Nasal cavity respiratory epithelium epithelial cell of viscerocranial mucosa (primary cell): ENCODE measurements around the gene SLC2A3. TPM values are rescaled to one million over a fixed set of nuclear protein-coding genes. Genes with fewer than 3 reads are reported as not detected.

Source experiments
- total RNA-seq: library from RNA; depleted of rRNA; stranded (reverse); fragments of >200 nt; gene quantifications from 2 replicates; pipeline ENCODE4 v1.2.3, GENCODE V29; 2014

Gene SLC2A3
- total RNA-seq: 4.7 and 15.0 TPM in 2 replicates

DNA sequence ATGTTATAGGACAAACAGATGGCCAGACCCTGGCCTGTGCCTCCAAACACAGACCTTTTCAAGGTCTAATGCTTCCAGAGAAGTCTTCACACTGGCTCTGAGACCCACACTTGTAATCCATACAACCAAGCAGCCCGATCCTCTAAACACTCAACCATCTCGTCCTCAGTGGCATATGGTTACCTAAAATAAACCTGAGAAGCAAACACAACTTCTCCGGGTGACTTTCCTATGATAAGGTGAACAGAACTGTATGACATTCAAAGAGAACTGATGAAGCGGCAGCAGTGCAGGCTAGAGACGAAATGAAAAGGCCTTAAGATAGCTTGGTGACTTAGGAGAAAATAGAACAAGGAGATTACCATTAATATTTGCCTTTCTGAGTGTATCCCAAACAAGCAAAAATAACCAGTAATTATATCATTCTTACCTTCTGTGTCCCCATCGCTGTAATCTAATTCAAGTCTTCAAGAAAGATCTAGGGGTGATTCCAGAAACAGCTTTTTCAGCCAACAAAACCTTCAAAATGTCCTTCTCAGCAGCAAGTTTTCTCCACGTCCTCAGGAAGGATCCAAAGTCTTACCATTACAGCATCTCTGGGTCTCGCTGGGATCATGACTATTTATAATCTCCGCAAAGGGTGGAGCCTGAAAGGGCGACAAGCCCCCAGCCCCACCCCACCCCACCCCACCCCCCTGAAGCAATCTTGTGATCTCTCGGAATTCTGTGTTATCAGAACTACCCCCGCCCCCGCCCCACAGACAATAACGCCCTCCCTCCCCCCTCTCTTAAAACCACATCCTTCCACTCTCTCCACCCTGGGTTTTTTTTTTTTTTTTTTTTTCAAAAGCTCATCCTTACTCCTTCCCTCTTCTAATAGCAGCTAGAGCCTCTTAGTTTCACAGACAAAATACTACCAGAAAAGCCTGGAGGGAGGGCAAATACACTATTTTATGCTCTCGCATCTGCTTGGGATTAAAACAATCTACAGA, at the start of gene SLC2A3:
TSS of gene SLC2A3 (minus strand) at position 598 of the 992 bp plus-strand sequence. CDS start at position 445, 153 bp downstream.

GRCh38 chr12:7872566-7873319, 63.2 kb downstream of the SLC2A3 start, which contains the start of gene SLC2A14:
Gene SLC2A14 (minus strand): TSS chr12:7872915. CDS start chr12:7869880, 3,035 bp downstream.

Other genes starting within 250 kb of the SLC2A3 start
- not detected in 2 replicates for gene GDF3, start 240.4 kb downstream of the SLC2A3 start, total RNA-seq
- gene DPPA3, start 224.8 kb downstream of the SLC2A3 start, total RNA-seq: not detected in 2 replicates
- gene CLEC4C, start 188.8 kb downstream of the SLC2A3 start, total RNA-seq: not detected in 2 replicates
- gene NANOGNB, start 171.0 kb downstream of the SLC2A3 start, total RNA-seq: not detected in 2 replicates
- under 0.01 TPM in 1 of 2 replicates, not detected in the other for gene NANOG, start 146.8 kb downstream of the SLC2A3 start, total RNA-seq
- gene SLC2A14, start 63.3 kb downstream of the SLC2A3 start, total RNA-seq: under 0.01 TPM in 1 of 2 replicates, not detected in the other
- 6.5 and 11.4 TPM in 2 replicates for gene FOXJ2, start 96.5 kb upstream of the SLC2A3 start, total RNA-seq
- 0.14 TPM in 1 of 2 replicates, not detected in the other for gene C3AR1, start 130.2 kb upstream of the SLC2A3 start, total RNA-seq
- 42.2 and 69.0 TPM in 2 replicates for gene NECAP1, start 146.1 kb upstream of the SLC2A3 start, total RNA-seq
- under 0.01 TPM in 1 of 2 replicates, not detected in the other for gene CLEC4A, start 187.4 kb upstream of the SLC2A3 start, total RNA-seq
- not detected in 2 replicates for gene ZNF705A, start 220.8 kb upstream of the SLC2A3 start, total RNA-seq